HCT116 (cell line): ENCODE measurements around the gene CACNA1C. TPM values are rescaled to one million over a fixed set of nuclear protein-coding genes. Genes with fewer than 3 reads are reported as not detected.

Experiments used
- ATAC-seq: fragments of 200-7000 bp; cut with Tn5 transposase; 2 replicates; pipeline ENCODE4 v1.9.1; 2020; ENCODE audit warnings: mild to moderate bottlenecking, moderate library complexity
- BruUV-seq: library from RNA; stranded (reverse); fragments of 400-500 nt; replicated peaks from 2 replicates; lab custom pipeline; 2021; lab: Mats Ljungman, UMichigan
- CTCF ChIA-PET: fragments of 300-600 bp; sonication (Branson Sonifier 250); formaldehyde crosslinking; loops from one replicate; lab custom pipeline; 2021; ENCODE audit warnings: antibody characterized with exemption; lab: Charles Lee
- POLR2A ChIA-PET: fragments of 300-600, 350-600 bp; sonication (Branson Sonifier 250); formaldehyde crosslinking; loops from one replicate; lab custom pipeline; 2021; ENCODE audit warnings: antibody characterized with exemption; lab: Charles Lee
- RAD21 ChIA-PET, 2 experiments: fragments of 300-600 bp; sonication (Branson Sonifier 250); formaldehyde crosslinking; loops; one replicate each; lab custom pipeline; 2023; ENCODE audit warnings: low total read pairs in 2 of 2; ENCODE audit not compliant: uncharacterized antibody in 2 of 2, unreplicated experiment in 2 of 2, low non-redundant PET in 1 of 2; lab: Charles Lee
- DNase-seq: peaks from one replicate; pipeline ENCODE4 v3.0.0-alpha.2; 2010; ENCODE audit warnings: low read depth, low spot score
- H2AFZ ChIP-seq: fragments of 200-600 bp; shearing (Covaris generic), sonication (generic); 2 replicates; pipeline ENCODE4 v1.6.1; 2017; ENCODE audit warnings: low read depth, mixed run types, mixed read lengths, antibody characterized with exemption, low read length; ENCODE audit not compliant: poor library complexity, severe bottlenecking
- H3K27ac ChIP-seq: 2 replicates; pipeline ENCODE4 v1.5.1; 2012; ENCODE audit warnings: low read depth, low read length
- H3K27me3 ChIP-seq: fragments of 200-600 bp; sonication (generic); 2 replicates; pipeline ENCODE4 v1.6.1; 2016; ENCODE audit warnings: mixed run types, low read length, mixed read lengths; ENCODE audit not compliant: insufficient read depth
- H3K36me3 ChIP-seq, 2 experiments: fragments of 200-500 bp in 1 of 2; fragments of 200-600 bp in 1 of 2; sonication (Bioruptor generic) in 1 of 2; sonication (generic) in 1 of 2; 2 replicates each; pipeline versions ENCODE4 v1.5.1 to v1.6.1; 2014 to 2016; ENCODE audit warnings: low read length in 2 of 2, inconsistent platforms in 1 of 2, mixed read lengths in 1 of 2, mixed run types in 1 of 2; ENCODE audit not compliant: insufficient read depth in 2 of 2, control insufficient read depth in 1 of 2
- H3K4me1 ChIP-seq, 2 experiments: fragments of 200-600 bp in 1 of 2; sonication (generic) in 1 of 2; 2 replicates each; pipeline versions ENCODE4 v1.5.1 to v1.6.1; 2012 to 2017; ENCODE audit warnings: low read length in 2 of 2, inconsistent platforms in 1 of 2, mild to moderate bottlenecking in 1 of 2, mixed read lengths in 1 of 2, mixed run types in 1 of 2, moderate library complexity in 1 of 2; ENCODE audit not compliant: insufficient read depth in 2 of 2, control insufficient read depth in 1 of 2
- H3K4me2 ChIP-seq: fragments of 200-600 bp; sonication (generic); 2 replicates; pipeline ENCODE4 v1.6.1; 2017; ENCODE audit warnings: mixed run types, low read length, mixed read lengths
- H3K4me3 ChIP-seq, 2 experiments: fragments of 200-600 bp in 1 of 2; sonication (generic) in 1 of 2; replicated peaks in 1 of 2; 2 replicates each; pipeline ENCODE4 v1.5.1; 2011 to 2016; ENCODE audit warnings: low read length in 2 of 2, control low read depth in 1 of 2, low read depth in 1 of 2, mild to moderate bottlenecking in 1 of 2, mixed read lengths in 1 of 2, mixed run types in 1 of 2
- H3K79me2 ChIP-seq: fragments of 200-600 bp; sonication (generic); 2 replicates; pipeline ENCODE4 v1.6.1; 2017; ENCODE audit warnings: mild to moderate bottlenecking, mixed run types, low read length, moderate library complexity, mixed read lengths; ENCODE audit not compliant: insufficient read depth
- H3K9ac ChIP-seq: fragments of 200-600 bp; sonication (generic); 2 replicates; pipeline ENCODE4 v1.6.1; 2016; ENCODE audit warnings: low read length, mixed read lengths
- H3K9me2 ChIP-seq: fragments of 200-600 bp; sonication (generic), shearing (Covaris generic); 2 replicates; pipeline ENCODE4 v1.6.1; 2017; ENCODE audit warnings: mixed run types, mild to moderate bottlenecking, moderate library complexity; ENCODE audit not compliant: insufficient read depth
- H3K9me3 ChIP-seq, 2 experiments: fragments of 200-500 bp in 1 of 2; fragments of 200-600 bp in 1 of 2; sonication (Bioruptor generic) in 1 of 2; sonication (generic) in 1 of 2; 2 replicates each; pipeline ENCODE4 v1.6.1; 2014 to 2017; ENCODE audit warnings: low read length in 2 of 2, mixed read lengths in 2 of 2, inconsistent platforms in 1 of 2, low read depth in 1 of 2, mild to moderate bottlenecking in 1 of 2, mixed run types in 1 of 2, moderate library complexity in 1 of 2; ENCODE audit not compliant: control insufficient read depth in 1 of 2, insufficient read depth in 1 of 2
- H4K20me1 ChIP-seq: fragments of 200-600 bp; sonication (generic), shearing (Covaris generic); 2 replicates; pipeline ENCODE4 v1.6.1; 2017; ENCODE audit warnings: mixed run types, mild to moderate bottlenecking, moderate library complexity; ENCODE audit not compliant: insufficient read depth
- ATF3 ChIP-seq: IDR thresholded peaks from 2 replicates; pipeline ENCODE4 v1.6.1; 2012
- CBX3 ChIP-seq: IDR thresholded peaks from 2 replicates; pipeline ENCODE4 v1.6.1; 2012; ENCODE audit warnings: low read depth
- CTCF ChIP-seq, 3 experiments: fragments of 200-600 bp in 1 of 3; sonication (generic) in 1 of 3; IDR thresholded peaks in 2 of 3; conservative IDR thresholded peaks in 1 of 3; 2 replicates each; pipeline ENCODE4 v1.5.1; 2012 to 2017; ENCODE audit warnings: low read depth in 2 of 3, low read length in 2 of 3, antibody characterized with exemption in 1 of 3, borderline replicate concordance in 1 of 3, control low read depth in 1 of 3, mild to moderate bottlenecking in 1 of 3, mixed read lengths in 1 of 3, mixed run types in 1 of 3, moderate library complexity in 1 of 3; ENCODE audit not compliant: insufficient read depth in 1 of 3
- ELF1 ChIP-seq: IDR thresholded peaks from 2 replicates; pipeline ENCODE4 v1.6.1; 2012; ENCODE audit warnings: low read depth, borderline replicate concordance
- JUND ChIP-seq: IDR thresholded peaks from 2 replicates; pipeline ENCODE4 v1.6.1; 2012
- MAX ChIP-seq: IDR thresholded peaks from 2 replicates; pipeline ENCODE4 v1.6.1; 2012
- POLR2AphosphoS5 ChIP-seq: IDR thresholded peaks from 2 replicates; pipeline ENCODE4 v1.6.1; 2011; ENCODE audit warnings: mild to moderate bottlenecking, low read depth, low read length, moderate library complexity
- RAD21 ChIP-seq: IDR thresholded peaks from 2 replicates; pipeline ENCODE4 v1.6.1; 2012; ENCODE audit warnings: low read depth, mild to moderate bottlenecking
- SP1 ChIP-seq: IDR thresholded peaks from 2 replicates; pipeline ENCODE4 v1.6.1; 2012; ENCODE audit warnings: low read depth
- SRF ChIP-seq: IDR thresholded peaks from 2 replicates; pipeline ENCODE4 v1.6.1; 2012; ENCODE audit warnings: low read depth
- TCF7L2 ChIP-seq: IDR thresholded peaks from 2 replicates; pipeline ENCODE4 v1.7.0; 2011; ENCODE audit warnings: borderline replicate concordance, inconsistent platforms; ENCODE audit not compliant: insufficient read depth, insufficient read length; ENCODE audit errors: extremely low read depth
- YY1 ChIP-seq: IDR thresholded peaks from 2 replicates; pipeline ENCODE4 v1.6.1; 2011; ENCODE audit warnings: low read length, low read depth, moderate library complexity, mild to moderate bottlenecking; ENCODE audit not compliant: insufficient replicate concordance; ENCODE audit errors: extremely low read depth
- ZFX ChIP-seq: fragments of 450-650 bp; IDR thresholded peaks from 2 replicates; pipeline ENCODE4 v1.6.1; 2017
- ZNF274 ChIP-seq: fragments of 200-500 bp; sonication (Bioruptor generic); IDR thresholded peaks from 2 replicates; pipeline ENCODE4 v1.6.1; 2014; ENCODE audit warnings: mild to moderate bottlenecking, low read depth, low read length, inconsistent platforms
- intact Hi-C: fragments of 100-400 bp; cut with micrococcal nuclease; formaldehyde crosslinking; loops from 2 replicates; pipeline ENCODE4 v1.10.0; 2022
- total RNA-seq: library from RNA; stranded (reverse); gene quantifications from one replicate; pipeline ENCODE4 v1.2.1, GENCODE V29; 2021; ENCODE audit not compliant: unreplicated experiment

Gene CACNA1C
- total RNA-seq, 1 experiment from 2014 or later = 0.05 TPM

- intact Hi-C loops = no loop called here
- H3K4me2 ChIP-seq = no peak overlapping the region
- ChIA-PET RAD21 (no interaction called here), CTCF (no interaction called here), POLR2A (no interaction called here)
- no peaks in the 10 kb centered on the region for H3K9me3 ChIP-seq
- no TSS peak for BruUV-seq
- H2AFZ ChIP-seq = no peak overlapping the region
- DNase-seq (no peak), ATAC-seq (no peak)
- H3K4me1 ChIP-seq = no peaks in the 10 kb centered on the region
- H3K9me2 ChIP-seq = no peaks in the 10 kb centered on the region
- peaks cover 9% of the 10 kb centered on the region for H3K27me3 ChIP-seq
- no peaks in the 10 kb centered on the region for H3K36me3 ChIP-seq
- no peak overlapping the region for H3K4me3 ChIP-seq
- TF ChIP-seq CBX3 = no peak
- no peak for TF ChIP-seq CTCF (IDR thresholded peaks at IDR 0.05 in 2 of 3, conservative IDR thresholded peaks at IDR 0.05 in 1 of 3; ENCODE audit: borderline replicate concordance in 1 of 3, insufficient read depth in 1 of 3, low read depth in 2 of 3, low read length in 2 of 3)
- no peak for TF ChIP-seq ELF1
- no peak for TF ChIP-seq POLR2AphosphoS5
- no peak for TF ChIP-seq SRF
- no peak for TF ChIP-seq ZNF274
- TF ChIP-seq ATF3 = no peak
- TF ChIP-seq SP1 = no peak
- no peak for TF ChIP-seq MAX
- TF ChIP-seq YY1 = no peak
- no peak for TF ChIP-seq ZFX
- no peak for TF ChIP-seq TCF7L2
- no peak for TF ChIP-seq JUND
- TF ChIP-seq RAD21 = no peak
- H3K27ac ChIP-seq = no peak overlapping the region
- H3K79me2 ChIP-seq = no peaks in the 10 kb centered on the region
- no peak overlapping the region for H3K9ac ChIP-seq
- H4K20me1 ChIP-seq = no peaks in the 10 kb centered on the region
Measured at GRCh38 chr12:2139651-2140050, 86.9 kb downstream of the CACNA1C start.
